H9 (cell line): ENCODE results near the gene DTHD1. TPM values are rescaled to one million over a fixed set of nuclear protein-coding genes. Genes with fewer than 3 reads are reported as not detected.

Experiments used
- DNase-seq: peaks from one replicate; pipeline ENCODE4 v3.0.0-alpha.2; 2017
- H2AFZ ChIP-seq: one replicate; pipeline ENCODE4 v1.6.1; 2013; ENCODE audit warnings: mild to moderate bottlenecking, low read length, control low read depth, moderate library complexity
- H2AK5ac ChIP-seq: 2 replicates; pipeline ENCODE4 v1.6.1; 2013; ENCODE audit warnings: low read length, control low read depth, mixed read lengths; ENCODE audit not compliant: insufficient read length
- H2BK120ac ChIP-seq: one replicate; pipeline ENCODE4 v1.6.1; 2013; ENCODE audit warnings: low read depth, mild to moderate bottlenecking, low read length, control low read depth, inconsistent platforms; ENCODE audit not compliant: poor library complexity, severe bottlenecking
- H2BK12ac ChIP-seq: 2 replicates; pipeline ENCODE4 v1.6.1; 2013; ENCODE audit warnings: low read length, control low read depth, mixed read lengths, low read depth; ENCODE audit not compliant: insufficient read length
- H2BK15ac ChIP-seq: 2 replicates; pipeline ENCODE4 v1.6.1; 2013; ENCODE audit warnings: low read depth, low read length, control low read depth
- H2BK20ac ChIP-seq: one replicate; pipeline ENCODE4 v1.6.1; 2013; ENCODE audit warnings: low read depth, mild to moderate bottlenecking, low read length, control low read depth, inconsistent platforms; ENCODE audit not compliant: poor library complexity, severe bottlenecking
- H2BK5ac ChIP-seq: 2 replicates; pipeline ENCODE4 v1.6.1; 2013; ENCODE audit warnings: low read length, control low read depth, mixed read lengths; ENCODE audit not compliant: insufficient read length
- H3K14ac ChIP-seq: 2 replicates; pipeline ENCODE4 v1.6.1; 2013; ENCODE audit warnings: low read length, control low read depth; ENCODE audit not compliant: insufficient read depth
- H3K18ac ChIP-seq: 2 replicates; pipeline ENCODE4 v1.6.1; 2013; ENCODE audit warnings: low read depth, mild to moderate bottlenecking, mixed read lengths, low read length, control low read depth; ENCODE audit not compliant: insufficient read length
- H3K23ac ChIP-seq: 2 replicates; pipeline ENCODE4 v1.6.1; 2013; ENCODE audit warnings: low read length, control low read depth, mixed read lengths, low read depth; ENCODE audit not compliant: insufficient read length
- H3K23me2 ChIP-seq: 2 replicates; pipeline ENCODE4 v1.6.1; 2013; ENCODE audit warnings: low read depth, mild to moderate bottlenecking, mixed read lengths, low read length, control low read depth; ENCODE audit not compliant: insufficient read length, poor library complexity, severe bottlenecking
- H3K27ac ChIP-seq: 2 replicates; pipeline ENCODE4 v1.5.1; 2013; ENCODE audit warnings: low read length, control low read depth, mixed read lengths, low read depth; ENCODE audit not compliant: insufficient read length
- H3K27me3 ChIP-seq: 2 replicates; pipeline ENCODE4 v1.6.1; 2013; ENCODE audit warnings: low read length, control low read depth, inconsistent platforms; ENCODE audit not compliant: insufficient read depth
- H3K4ac ChIP-seq: 2 replicates; pipeline ENCODE4 v1.6.1; 2013; ENCODE audit warnings: low read depth, mild to moderate bottlenecking, control low read depth, inconsistent platforms, low read length, moderate library complexity
- H3K4me1 ChIP-seq: 2 replicates; pipeline ENCODE4 v1.6.1; 2013; ENCODE audit warnings: low read length, control low read depth, inconsistent platforms; ENCODE audit not compliant: insufficient read depth
- H3K4me2 ChIP-seq: 2 replicates; pipeline ENCODE4 v1.6.1; 2013; ENCODE audit warnings: low read length, control low read depth, mixed read lengths; ENCODE audit not compliant: insufficient read length, insufficient read depth
- H3K56ac ChIP-seq: 2 replicates; pipeline ENCODE4 v1.6.1; 2013; ENCODE audit warnings: low read depth, mild to moderate bottlenecking, mixed read lengths, low read length, control low read depth; ENCODE audit not compliant: insufficient read length
- H3K79me1 ChIP-seq: 2 replicates; pipeline ENCODE4 v1.6.1; 2013; ENCODE audit warnings: low read depth, mild to moderate bottlenecking, moderate library complexity, low read length, control low read depth, inconsistent platforms; ENCODE audit not compliant: insufficient read depth, poor library complexity, severe bottlenecking
- H3K79me2 ChIP-seq: 2 replicates; pipeline ENCODE4 v1.6.1; 2013; ENCODE audit warnings: low read length, control low read depth, inconsistent platforms; ENCODE audit not compliant: insufficient read depth
- H3K9ac ChIP-seq: 2 replicates; pipeline ENCODE4 v1.6.1; 2013; ENCODE audit warnings: low read length, control low read depth, mixed read lengths; ENCODE audit not compliant: insufficient read length; ENCODE audit errors: extremely low read depth
- H3K9me3 ChIP-seq: one replicate; pipeline ENCODE4 v1.6.1; 2013; ENCODE audit warnings: low read depth, low read length, inconsistent platforms; ENCODE audit not compliant: control insufficient read depth
- H3T11ph ChIP-seq: one replicate; pipeline ENCODE4 v1.6.1; 2013; ENCODE audit warnings: mild to moderate bottlenecking, low read length, control low read depth, inconsistent platforms
- H4K20me1 ChIP-seq: one replicate; pipeline ENCODE4 v1.6.1; 2013; ENCODE audit not compliant: control insufficient read depth, insufficient read length, insufficient read depth
- H4K5ac ChIP-seq: 2 replicates; pipeline ENCODE4 v1.6.1; 2013; ENCODE audit warnings: low read depth, mild to moderate bottlenecking, mixed read lengths, low read length, control low read depth; ENCODE audit not compliant: insufficient read length
- H4K8ac ChIP-seq: replicated peaks from 2 replicates; pipeline ENCODE4 v1.6.1; 2013; ENCODE audit warnings: low read length, control low read depth, mixed read lengths, low read depth; ENCODE audit not compliant: insufficient read length
- H4K91ac ChIP-seq: 2 replicates; pipeline ENCODE4 v1.6.1; 2013; ENCODE audit warnings: low read depth, mild to moderate bottlenecking, moderate library complexity, mixed read lengths, low read length, control low read depth; ENCODE audit not compliant: insufficient read length
- H3K27ac Mint-ChIP-seq, 3 experiments: 2 replicates in 2 of 3; 3 replicates in 1 of 3; pipeline ENCODE4 v1.8.0; 2020 to 2021; ENCODE audit warnings: mixed read lengths in 3 of 3, mild to moderate bottlenecking in 1 of 3, moderate library complexity in 1 of 3
- H3K27me3 Mint-ChIP-seq: 2 replicates; pipeline ENCODE4 v1.8.0; 2021; ENCODE audit warnings: low read depth, mild to moderate bottlenecking, moderate library complexity, mixed read lengths
- H3K36me3 Mint-ChIP-seq, 3 experiments: 2 replicates in 2 of 3; 3 replicates in 1 of 3; pipeline ENCODE4 v1.8.0; 2020 to 2021; ENCODE audit warnings: low read depth in 3 of 3, mixed read lengths in 3 of 3; ENCODE audit not compliant: insufficient read depth in 1 of 3
- H3K4me1 Mint-ChIP-seq, 2 experiments: 2 replicates each; pipeline ENCODE4 v1.8.0; 2020; ENCODE audit warnings: mixed read lengths in 2 of 2
- H3K4me3 Mint-ChIP-seq, 2 experiments: 2 replicates in 1 of 2; 3 replicates in 1 of 2; pipeline ENCODE4 v1.8.0; 2020 to 2021; ENCODE audit warnings: mild to moderate bottlenecking in 2 of 2, mixed read lengths in 2 of 2, moderate library complexity in 1 of 2
- H3K9me3 Mint-ChIP-seq, 2 experiments: 2 replicates in 1 of 2; 3 replicates in 1 of 2; pipeline ENCODE4 v1.8.0; 2020; ENCODE audit warnings: mild to moderate bottlenecking in 2 of 2, mixed read lengths in 2 of 2, moderate library complexity in 1 of 2
- CTCF ChIP-seq: fragments of 200-600 bp; sonication (generic); conservative IDR thresholded peaks from 3 replicates; pipeline ENCODE4 v1.8.0; 2021; ENCODE audit warnings: antibody characterized with exemption, mild to moderate bottlenecking
- WGBS: extraction: QIAGEN DNeasy Blood & Tissue Kit; methylation state at CpG from one replicate; pipeline ENCODE4 v1.1.7; 2013; ENCODE audit warnings: missing lambda C conversion rate, low lambda C conversion rate, mixed read lengths; ENCODE audit not compliant: insufficient read length; ENCODE audit errors: extremely low coverage; 5-methylcytosine and 5-hydroxymethylcytosine counted together
- total RNA-seq: library from RNA; stranded (reverse); gene quantifications from 2 replicates; pipeline ENCODE4 v1.2.1, GENCODE V29; 2021

The DTHD1 gene
- total RNA-seq, 1 experiment from 2014 or later: not detected

- Histone ChIP-seq H3K23ac (no peak overlapping the region), H4K8ac (no peak overlapping the region), H3K23me2 (no peaks in the 10 kb centered on the region), H2BK5ac (no peak overlapping the region), H4K20me1 (no peaks in the 10 kb centered on the region), H2BK15ac (no peak overlapping the region), H2BK20ac (no peak overlapping the region), H3K56ac (no peak overlapping the region), H3K9me3 (no peaks in the 10 kb centered on the region), H3K9ac (no peak overlapping the region), H3K79me1 (no peaks in the 10 kb centered on the region), H3T11ph (no peak overlapping the region), H4K5ac (no peak overlapping the region), H3K4me1 (no peaks in the 10 kb centered on the region), H3K27me3 (no peaks in the 10 kb centered on the region), H3K79me2 (no peaks in the 10 kb centered on the region), H3K4ac (no peak overlapping the region), H2BK12ac (no peak overlapping the region), H4K91ac (no peak overlapping the region), H3K18ac (no peak overlapping the region), H2BK120ac (no peak overlapping the region), H2AFZ (no peak overlapping the region), H2AK5ac (no peak overlapping the region), H3K27ac (no peak overlapping the region), H3K14ac (no peak overlapping the region), H3K4me2 (no peak overlapping the region)
- WGBS: no CpG with 5 or more reads among the region's 1 CpG
- H3K9me3 Mint-ChIP-seq: no peaks in the 10 kb centered on the region
- H3K36me3 Mint-ChIP-seq: no peaks in the 10 kb centered on the region
- no peak for TF ChIP-seq CTCF
- no peak overlapping the region for H3K27ac Mint-ChIP-seq
- no peak for DNase-seq
- H3K4me1 Mint-ChIP-seq: no peaks in the 10 kb centered on the region
- no peaks in the 10 kb centered on the region for H3K27me3 Mint-ChIP-seq
- no peak overlapping the region for H3K4me3 Mint-ChIP-seq
These were observed 44.1 kb downstream of the DTHD1 start for GRCh38 chr4:36325499-36325898.
